Type B pancreatic cell (in vitro differentiated cells): ENCODE results near the gene CD52. TPM values are rescaled to one million over a fixed set of nuclear protein-coding genes. Genes with fewer than 3 reads are reported as not detected.

Experiments
- DNase-seq: peaks from one replicate; pipeline ENCODE4 v3.0.0; 2021; ENCODE audit warnings: mixed read lengths; ENCODE audit not compliant: unreplicated experiment; ENCODE audit errors: extremely low spot score
- H3K27ac Mint-ChIP-seq: 2 replicates; pipeline ENCODE4 v1.8.0; 2021; ENCODE audit warnings: mild to moderate bottlenecking, mixed read lengths
- H3K27me3 Mint-ChIP-seq: 2 replicates; pipeline ENCODE4 v1.8.0; 2021; ENCODE audit warnings: mixed read lengths
- H3K36me3 Mint-ChIP-seq: 2 replicates; pipeline ENCODE4 v1.8.0; 2021; ENCODE audit warnings: mixed read lengths
- H3K4me1 Mint-ChIP-seq: one replicate; pipeline ENCODE4 v1.8.0; 2021; ENCODE audit warnings: mixed read lengths; ENCODE audit not compliant: unreplicated experiment
- H3K4me3 Mint-ChIP-seq: 2 replicates; pipeline ENCODE4 v1.8.0; 2021; ENCODE audit warnings: mild to moderate bottlenecking, mixed read lengths
- H3K9me3 Mint-ChIP-seq: 2 replicates; pipeline ENCODE4 v1.8.0; 2021; ENCODE audit warnings: mixed read lengths
- CTCF ChIP-seq: fragments of 200-600 bp; sonication (generic); conservative IDR thresholded peaks from 2 replicates; pipeline ENCODE4 v1.5.0; 2021; ENCODE audit warnings: antibody characterized with exemption, mild to moderate bottlenecking
- total RNA-seq: library from RNA; stranded (reverse); gene quantifications from 2 replicates; pipeline ENCODE4 v1.2.1, GENCODE V29; 2021; ENCODE audit warnings: low replicate concordance

CD52 gene
- total RNA-seq, 1 donor from 2014 or later, result 0.75 TPM

DNA sequence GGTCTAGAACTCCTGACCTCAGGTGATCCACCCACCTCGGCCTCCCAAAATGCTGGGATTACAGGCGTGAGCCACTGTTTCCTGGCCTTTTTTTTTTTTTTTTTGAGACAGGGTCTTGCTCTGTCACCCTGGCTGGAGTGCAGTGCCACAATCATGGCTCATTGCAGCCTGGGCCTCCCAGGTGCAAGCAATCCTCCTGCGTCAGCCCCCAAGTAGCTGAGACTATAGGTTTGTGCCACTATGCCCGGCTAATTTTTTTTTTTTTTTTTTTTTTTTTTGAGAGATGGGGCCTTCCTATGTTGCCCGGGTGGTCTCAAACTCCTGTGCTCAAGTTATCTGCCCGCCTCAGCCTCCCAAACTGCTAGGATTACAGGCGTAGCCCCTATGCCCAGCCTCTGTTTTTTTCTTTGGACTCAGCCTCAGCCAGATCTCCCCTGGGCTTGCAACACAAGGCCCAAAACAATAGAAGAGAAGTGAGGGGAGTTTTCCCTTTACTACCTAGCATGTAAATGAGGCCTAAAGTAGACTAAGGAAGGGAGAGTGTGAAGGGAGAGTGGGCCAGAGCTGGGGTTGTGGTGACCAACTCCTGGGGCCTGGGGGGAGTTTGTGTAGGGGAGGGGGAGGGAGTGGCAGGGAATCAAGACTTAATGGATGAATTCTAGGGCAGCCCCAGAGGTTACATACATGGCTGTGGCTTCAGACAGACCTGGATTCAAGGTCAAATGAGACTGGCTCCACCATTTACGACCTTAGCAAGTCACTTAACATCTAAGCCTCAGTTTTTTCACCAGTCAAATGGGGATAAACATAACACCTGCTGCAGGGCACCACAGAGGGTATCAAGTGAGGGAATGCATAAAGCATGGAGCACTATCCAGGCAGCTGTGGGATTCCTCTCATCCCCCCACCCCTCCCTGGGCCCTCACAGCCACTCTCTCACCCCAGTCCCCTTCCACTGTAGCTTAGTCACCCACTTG, 1.6 kb upstream of the CD52 start:
- Mint-ChIP-seq H3K36me3 (no peaks in the 10 kb centered on the region), H3K27ac (no peak overlapping the region), H3K9me3 (no peaks in the 10 kb centered on the region), H3K4me1 (peaks cover 18% of the 10 kb centered on the region), H3K4me3 (no peak overlapping the region), H3K27me3 (peaks cover 8% of the 10 kb centered on the region)
- no peak for DNase-seq
- TF ChIP-seq CTCF, result no peak

- Mint-ChIP-seq H3K9me3 (no peaks in the 10 kb centered on the region), H3K27ac (no peak overlapping the region), H3K27me3 (peaks cover 11% of the 10 kb centered on the region), H3K36me3 (no peaks in the 10 kb centered on the region), H3K4me3 (no peak overlapping the region), H3K4me1 (peaks cover 24% of the 10 kb centered on the region)
- no peak for DNase-seq
- TF ChIP-seq CTCF, result no peak
These were observed 612 bp upstream of the CD52 start for GRCh38 chr1:26317146-26317545.

DNA sequence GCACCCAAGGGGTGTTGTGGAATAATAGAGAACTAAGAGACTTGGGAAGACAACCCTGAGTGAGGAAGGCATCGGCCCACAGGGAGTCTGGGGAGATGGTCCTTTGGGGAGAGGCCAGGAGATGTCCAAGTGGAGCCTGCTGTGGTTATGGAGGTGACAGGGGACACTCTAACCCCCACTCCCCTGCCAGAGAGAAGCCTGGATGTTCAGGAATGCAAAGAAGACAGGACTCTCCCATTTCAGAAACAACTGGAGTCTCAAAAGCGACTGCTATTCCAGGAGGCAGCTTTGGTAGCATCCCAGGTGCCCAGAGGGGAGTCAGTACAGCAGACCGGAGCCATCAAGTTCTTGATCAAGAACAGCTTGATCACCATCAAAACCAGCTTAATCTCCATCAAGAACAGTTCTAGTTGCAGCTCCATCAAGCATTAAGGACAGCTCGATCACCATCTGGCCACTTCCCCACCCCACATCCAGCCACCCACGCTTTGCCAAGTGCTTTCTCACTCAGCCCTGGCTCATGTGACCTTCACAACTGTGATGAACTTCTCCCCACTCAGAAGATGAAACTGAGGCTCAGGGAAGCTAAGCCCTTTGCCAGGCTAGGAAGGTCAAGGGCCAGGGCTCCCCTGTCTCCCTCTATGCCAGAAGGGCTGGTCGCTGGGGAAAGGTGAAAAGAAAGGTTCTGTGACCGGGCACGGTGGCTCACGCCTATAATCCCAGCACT, 743 bp downstream of the CD52 start:
- H3K27ac Mint-ChIP-seq, result no peak overlapping the region
- no peaks in the 10 kb centered on the region for H3K36me3 Mint-ChIP-seq
- H3K4me1 Mint-ChIP-seq, result peaks cover 24% of the 10 kb centered on the region

GRCh38 chr1:26320896-26321295, 3.1 kb downstream of the CD52 start:
- H3K4me1 Mint-ChIP-seq, result peaks cover 21% of the 10 kb centered on the region
- peaks cover 3% of the 10 kb centered on the region for H3K27me3 Mint-ChIP-seq
- DNase-seq, result no peak
- TF ChIP-seq CTCF, result no peak
- H3K4me3 Mint-ChIP-seq, result no peak overlapping the region
- H3K36me3 Mint-ChIP-seq, result peaks cover 3% of the 10 kb centered on the region
- H3K9me3 Mint-ChIP-seq, result no peaks in the 10 kb centered on the region
- H3K27ac Mint-ChIP-seq, result no peak overlapping the region

More for the DNA sequence above, 743 bp downstream of the CD52 start:
- Mint-ChIP-seq H3K4me3 (no peak overlapping the region), H3K27me3 (peaks cover 5% of the 10 kb centered on the region), H3K9me3 (no peaks in the 10 kb centered on the region)
- DNase-seq, result no peak
- no peak for TF ChIP-seq CTCF

- peaks cover 3% of the 10 kb centered on the region for H3K27me3 Mint-ChIP-seq
- H3K9me3 Mint-ChIP-seq, result no peaks in the 10 kb centered on the region
- H3K36me3 Mint-ChIP-seq, result peaks cover 3% of the 10 kb centered on the region
- DNase-seq, result peak; percentile 93
- H3K27ac Mint-ChIP-seq, result peak overlapping the region; percentile 16
- TF ChIP-seq CTCF, result peak; percentile 92
- H3K4me3 Mint-ChIP-seq, result peak overlapping the region; percentile 26
- peaks cover 21% of the 10 kb centered on the region for H3K4me1 Mint-ChIP-seq
These were observed 3.7 kb downstream of the CD52 start for GRCh38 chr1:26321315-26322041.
